Measurements from ENCODE around the gene GRID2. TPM values are rescaled to one million over a fixed set of nuclear protein-coding genes. Genes with fewer than 3 reads are reported as not detected.
A peak's percentile ranks its signal among the peaks of the same experiment; 100 is the strongest.

GRID2 gene
- total RNA-seq, 3 donors from 2014 or later: under 0.01 TPM

DNA sequence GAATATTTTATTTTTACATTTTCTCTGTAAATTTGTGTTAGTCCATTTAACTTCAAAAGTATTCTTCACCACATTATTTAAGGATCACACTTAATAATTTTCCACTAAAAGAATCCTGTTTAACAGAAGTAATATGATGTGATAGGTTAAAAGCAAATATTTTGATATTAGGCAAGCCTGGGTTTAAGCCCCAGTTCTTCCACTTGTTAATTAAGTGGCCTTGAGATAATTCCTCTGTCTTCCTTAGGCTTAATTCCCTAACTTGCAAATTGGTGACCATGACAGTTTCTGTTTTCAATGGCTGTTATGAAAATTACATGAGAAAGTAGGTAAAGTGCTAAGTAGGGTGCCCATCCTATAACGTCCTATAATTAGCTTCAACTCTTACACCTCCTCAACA, 1394.9 kb downstream of the GRID2 start:
- TF ChIP-seq POLR2AphosphoS5 (IDR thresholded peaks at IDR 0.05) (no peak), POLR2A (IDR thresholded peaks at IDR 0.05) (no peak)
- TF ChIP-seq, protein P1, sequence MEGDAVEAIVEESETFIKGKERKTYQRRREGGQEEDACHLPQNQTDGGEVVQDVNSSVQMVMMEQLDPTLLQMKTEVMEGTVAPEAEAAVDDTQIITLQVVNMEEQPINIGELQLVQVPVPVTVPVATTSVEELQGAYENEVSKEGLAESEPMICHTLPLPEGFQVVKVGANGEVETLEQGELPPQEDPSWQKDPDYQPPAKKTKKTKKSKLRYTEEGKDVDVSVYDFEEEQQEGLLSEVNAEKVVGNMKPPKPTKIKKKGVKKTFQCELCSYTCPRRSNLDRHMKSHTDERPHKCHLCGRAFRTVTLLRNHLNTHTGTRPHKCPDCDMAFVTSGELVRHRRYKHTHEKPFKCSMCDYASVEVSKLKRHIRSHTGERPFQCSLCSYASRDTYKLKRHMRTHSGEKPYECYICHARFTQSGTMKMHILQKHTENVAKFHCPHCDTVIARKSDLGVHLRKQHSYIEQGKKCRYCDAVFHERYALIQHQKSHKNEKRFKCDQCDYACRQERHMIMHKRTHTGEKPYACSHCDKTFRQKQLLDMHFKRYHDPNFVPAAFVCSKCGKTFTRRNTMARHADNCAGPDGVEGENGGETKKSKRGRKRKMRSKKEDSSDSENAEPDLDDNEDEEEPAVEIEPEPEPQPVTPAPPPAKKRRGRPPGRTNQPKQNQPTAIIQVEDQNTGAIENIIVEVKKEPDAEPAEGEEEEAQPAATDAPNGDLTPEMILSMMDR (IDR thresholded peaks at IDR 0.05): no peak
- Histone ChIP-seq H3K27me3 (no peaks in the 10 kb centered on the region), H3K36me3 (no peaks in the 10 kb centered on the region), H3K4me3 (no peak overlapping the region), H3K4me1 (no peaks in the 10 kb centered on the region), H3K9me3 (no peaks in the 10 kb centered on the region), H3K27ac (no peak overlapping the region)
- intact Hi-C loops (cut with DNase I; ENCODE audit: low total_unique reads): no loop called here
- no peak for DNase-seq (ENCODE audit: low spot score in 2 of 2)

DNA sequence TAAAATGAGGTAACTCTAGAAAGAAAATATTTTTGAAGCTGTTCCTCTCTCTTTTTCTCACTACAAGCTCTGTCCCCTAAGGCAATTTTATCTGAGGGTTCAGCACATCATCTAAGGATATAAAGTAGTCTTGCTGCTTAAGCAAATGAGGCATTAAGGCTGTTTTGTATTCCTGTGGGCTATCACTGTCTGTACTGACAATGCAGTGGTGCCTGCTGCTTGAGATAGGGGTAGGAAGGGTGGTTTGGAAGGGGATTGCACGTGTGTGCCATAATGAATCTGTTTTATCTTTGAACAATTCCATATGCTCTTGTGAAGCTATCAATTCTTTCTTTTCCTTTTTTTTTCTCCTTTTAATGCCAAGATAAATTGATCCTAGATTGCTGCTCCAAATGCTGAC, 1396.8 kb downstream of the GRID2 start:
- intact Hi-C loops (cut with DNase I; ENCODE audit: low total_unique reads): no loop called here
- Histone ChIP-seq H3K27ac (no peak overlapping the region), H3K27me3 (no peaks in the 10 kb centered on the region), H3K4me1 (no peaks in the 10 kb centered on the region), H3K4me3 (no peak overlapping the region), H3K9me3 (no peaks in the 10 kb centered on the region), H3K36me3 (no peaks in the 10 kb centered on the region)
- DNase-seq (ENCODE audit: low spot score in 2 of 2): no peak
- TF ChIP-seq, protein P1 (IDR thresholded peaks at IDR 0.05): no peak
- TF ChIP-seq POLR2A (IDR thresholded peaks at IDR 0.05) (no peak), POLR2AphosphoS5 (IDR thresholded peaks at IDR 0.05) (no peak)

DNA sequence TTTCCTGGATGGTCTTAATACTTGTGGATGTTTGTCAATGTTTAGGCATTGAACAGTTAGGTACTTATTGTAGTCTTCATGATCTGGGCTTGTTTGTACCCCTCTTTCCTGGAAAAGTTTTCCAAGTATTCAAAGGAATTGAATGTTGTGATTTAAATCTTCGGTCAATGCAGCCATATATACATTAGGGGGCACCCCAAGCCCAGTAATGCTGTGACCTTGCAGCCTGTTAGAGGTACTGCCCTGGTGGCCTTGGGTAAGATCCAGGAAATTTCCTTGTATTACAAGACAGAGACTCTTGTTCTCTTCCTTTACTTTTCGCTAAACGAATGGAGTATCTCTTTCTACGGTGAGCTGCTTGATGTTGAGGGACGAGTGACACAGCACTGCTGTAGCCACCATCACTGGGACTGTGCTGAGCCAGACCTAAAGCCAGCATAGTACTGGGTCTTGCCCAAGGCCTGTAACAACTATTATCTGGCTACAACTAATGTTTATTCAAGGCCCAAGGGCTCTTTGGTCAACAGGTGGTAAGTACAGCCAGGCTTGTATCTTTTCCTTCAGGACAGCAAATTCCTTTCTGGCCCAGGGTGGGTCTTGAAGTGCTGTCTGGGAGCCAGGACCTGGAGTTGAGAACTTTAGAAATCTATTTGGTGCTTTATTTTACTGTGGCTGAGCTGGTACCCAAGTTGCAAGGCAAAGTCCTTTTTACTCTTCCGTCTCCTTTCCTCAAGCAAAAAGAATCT, 1406.5 kb downstream of the GRID2 start:
- no peak for TF ChIP-seq POLR2AphosphoS5 (IDR thresholded peaks at IDR 0.05)
- no peak for TF ChIP-seq POLR2A (IDR thresholded peaks at IDR 0.05)
- TF ChIP-seq, protein P1 (IDR thresholded peaks at IDR 0.05): peak in 1 of 3 donors; percentile 41
- Histone ChIP-seq H3K27me3 (no peaks in the 10 kb centered on the region), H3K9me3 (no peaks in the 10 kb centered on the region), H3K4me3 (no peak overlapping the region), H3K36me3 (no peaks in the 10 kb centered on the region), H3K27ac (no peak overlapping the region), H3K4me1 (no peaks in the 10 kb centered on the region)
- no peak for DNase-seq (ENCODE audit: low spot score in 2 of 2)
- intact Hi-C loops (cut with DNase I; ENCODE audit: low total_unique reads): no loop called here

DNA sequence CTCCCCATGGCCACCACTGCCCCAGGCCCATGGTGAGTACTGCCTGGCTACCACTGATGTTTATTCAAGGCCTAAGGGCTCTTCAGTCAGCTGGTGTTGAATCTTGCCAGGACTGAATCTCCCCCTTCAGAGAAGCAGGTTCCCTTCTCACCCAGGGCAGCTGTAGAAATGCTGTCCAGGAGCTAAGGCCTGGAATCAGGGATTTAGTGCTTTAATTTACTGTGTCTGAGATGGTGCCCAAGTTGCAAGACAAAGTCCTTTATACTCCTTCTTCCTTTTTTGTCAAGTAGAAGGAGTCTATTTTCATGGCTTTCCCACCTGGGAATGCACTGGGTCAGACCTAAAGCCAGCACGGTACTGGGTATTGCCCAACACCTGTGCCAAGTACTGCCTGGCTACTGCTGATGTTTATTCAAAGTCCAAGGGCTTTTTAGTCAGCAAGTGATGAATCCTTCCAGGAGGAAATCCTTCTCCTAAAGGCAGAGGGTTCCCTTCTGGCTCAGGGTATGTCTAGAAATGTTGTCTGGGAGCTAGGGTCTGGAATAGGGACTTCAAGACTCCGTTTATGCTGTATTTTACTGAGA, 1407.2 kb downstream of the GRID2 start:
- no peak for TF ChIP-seq POLR2A (IDR thresholded peaks at IDR 0.05)
- TF ChIP-seq, protein P1 (IDR thresholded peaks at IDR 0.05): no peak
- TF ChIP-seq POLR2AphosphoS5 (IDR thresholded peaks at IDR 0.05): no peak
- no peak for DNase-seq (ENCODE audit: low spot score in 2 of 2)
- peak overlapping the region in 1 of 2 donors; percentile 19 for H3K27ac ChIP-seq
- no peaks in the 10 kb centered on the region for H3K9me3 ChIP-seq
- no peaks in the 10 kb centered on the region for H3K4me1 ChIP-seq
- no peaks in the 10 kb centered on the region for H3K36me3 ChIP-seq
- no peak overlapping the region for H3K4me3 ChIP-seq
- H3K27me3 ChIP-seq: no peaks in the 10 kb centered on the region
- intact Hi-C loops (cut with DNase I; ENCODE audit: low total_unique reads): no loop called here

DNA sequence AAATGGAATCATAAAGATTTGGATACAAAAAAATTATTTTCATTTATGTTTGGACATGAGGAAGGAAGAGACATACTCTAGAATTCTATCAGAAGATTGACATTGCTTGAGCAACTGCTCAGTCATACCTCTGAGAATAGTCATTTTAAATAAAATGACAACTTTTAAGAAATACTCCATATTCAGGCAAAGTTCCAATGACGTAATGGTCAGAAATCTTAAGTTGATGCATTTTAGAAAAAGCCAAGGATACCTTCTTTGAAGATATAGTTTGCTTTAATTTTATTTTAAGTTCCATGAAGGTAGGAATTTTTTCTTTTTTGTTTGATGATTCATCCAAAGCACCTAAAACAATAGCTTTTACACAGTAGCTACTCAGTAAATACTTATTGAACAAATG, 1414.5 kb downstream of the GRID2 start:
- TF ChIP-seq, protein P1 (IDR thresholded peaks at IDR 0.05): no peak
- no peak for TF ChIP-seq POLR2AphosphoS5 (IDR thresholded peaks at IDR 0.05)
- no peak for TF ChIP-seq POLR2A (IDR thresholded peaks at IDR 0.05)
- H3K36me3 ChIP-seq: no peaks in the 10 kb centered on the region
- no peaks in the 10 kb centered on the region for H3K27me3 ChIP-seq
- no peak for DNase-seq (ENCODE audit: low spot score in 2 of 2)
- no peaks in the 10 kb centered on the region for H3K9me3 ChIP-seq
- intact Hi-C loops (cut with DNase I; ENCODE audit: low total_unique reads): no loop called here
- no peaks in the 10 kb centered on the region for H3K4me1 ChIP-seq
- H3K4me3 ChIP-seq: no peak overlapping the region
- H3K27ac ChIP-seq: no peak overlapping the region

All from breast epithelium (tissue), 4 donors.